NCI-H226 (cell line): ENCODE data around the gene HACL1.

Experiments
- DNase-seq: peaks from one replicate; pipeline ENCODE4 v3.0.0-alpha.2; 2015

HACL1 gene

DNA sequence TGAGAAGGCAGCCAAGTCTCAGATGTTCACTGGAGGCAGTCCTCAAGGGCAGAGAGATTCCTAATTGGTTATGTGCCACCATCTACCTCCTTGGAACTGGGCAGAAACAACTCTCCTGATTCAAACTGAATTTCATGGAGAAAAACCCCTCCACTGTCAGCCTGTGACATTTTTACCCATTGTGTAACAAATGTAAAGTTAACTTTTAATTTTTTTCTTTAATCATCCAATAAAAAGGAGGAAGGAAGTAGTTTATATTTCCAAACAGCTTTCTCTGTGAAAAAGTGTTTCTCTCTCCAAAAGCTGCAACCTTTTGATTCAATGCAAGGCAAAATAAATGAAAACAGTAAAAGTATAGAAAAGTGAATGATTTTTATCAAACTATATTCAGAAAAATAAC, 79.4 kb downstream of the HACL1 start:
- DNase-seq: no peak

DNA sequence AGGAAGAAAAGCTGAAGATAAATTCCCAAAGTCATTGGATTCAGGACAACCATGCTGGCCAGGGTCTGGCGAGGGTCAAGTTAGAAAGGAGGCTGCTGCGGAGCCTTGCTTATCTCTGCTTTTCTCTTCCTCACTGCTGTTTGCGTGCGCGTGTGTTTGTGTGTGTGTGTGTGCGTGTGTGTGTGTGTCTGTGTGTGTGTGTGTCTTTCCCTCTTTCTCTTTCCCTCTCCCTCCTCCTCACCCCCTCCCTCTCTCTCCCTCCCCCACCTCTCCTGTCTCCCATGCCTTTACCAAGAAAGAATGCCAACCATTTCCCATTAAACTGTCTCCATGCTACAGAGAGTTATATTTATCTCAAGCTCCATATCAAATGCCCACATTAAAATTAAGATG, 79.8 kb downstream of the HACL1 start, which contains the start of gene COLQ:
TSS of gene COLQ (minus strand) at position 134 of the 393 bp plus-strand sequence. CDS start at position 53, 81 bp downstream.
- no peak for DNase-seq

DNA sequence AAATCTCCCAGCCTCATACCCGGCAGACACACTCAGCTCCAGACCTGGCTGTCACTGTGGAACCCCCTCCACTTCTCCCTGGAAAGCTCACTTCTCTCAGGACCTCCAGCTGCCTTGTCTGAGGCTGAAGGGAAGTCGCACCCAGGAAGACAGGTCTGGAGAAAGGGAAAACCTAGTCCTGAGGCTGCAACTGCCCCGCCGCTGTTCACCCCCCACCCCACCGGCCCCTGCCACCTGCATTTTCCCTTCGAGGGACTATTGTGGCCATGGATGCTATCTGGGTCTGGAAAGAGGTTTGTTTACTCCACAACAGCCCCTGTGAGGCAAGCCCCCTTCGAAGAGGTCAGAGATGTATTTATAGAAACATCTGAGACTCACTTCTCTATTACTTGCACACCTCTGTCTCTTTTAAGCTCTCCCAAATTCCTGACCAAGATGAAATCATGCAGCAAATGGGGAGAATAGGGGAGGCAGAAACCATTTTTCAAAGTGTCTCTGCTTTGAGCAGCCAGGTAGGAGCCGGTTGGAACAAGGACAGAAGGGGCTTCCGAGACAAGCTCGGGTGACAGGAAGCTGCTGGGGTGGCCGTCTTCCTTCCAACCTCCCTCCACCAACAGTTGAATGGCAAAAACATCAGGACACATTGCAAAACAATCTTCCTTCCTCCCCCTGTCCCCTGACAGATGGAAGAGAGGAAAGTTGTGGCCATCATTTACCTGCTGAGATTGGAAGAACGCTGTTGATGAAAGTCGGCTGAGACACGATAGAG, 80.4 kb downstream of the HACL1 start:
- no peak for DNase-seq

DNA sequence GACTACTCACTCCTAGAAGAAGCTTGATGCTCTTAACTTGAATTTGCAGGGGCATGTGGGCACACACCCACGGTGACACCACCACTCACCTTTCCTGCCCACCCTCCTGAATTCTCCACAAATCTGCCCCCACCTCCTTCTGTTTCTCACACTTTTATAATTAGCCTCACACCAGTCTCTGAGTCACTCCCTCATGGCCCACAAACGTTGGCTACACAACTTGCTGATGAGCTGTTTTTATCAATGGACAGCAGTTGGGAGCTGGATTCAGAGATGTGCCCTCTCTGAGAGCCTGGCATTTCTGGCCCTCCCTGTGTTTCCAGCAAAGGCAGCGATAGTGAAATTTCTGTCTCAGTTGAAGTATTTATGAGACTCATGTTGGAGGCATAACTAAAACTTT, 81.2 kb downstream of the HACL1 start:
- no peak for DNase-seq

DNA sequence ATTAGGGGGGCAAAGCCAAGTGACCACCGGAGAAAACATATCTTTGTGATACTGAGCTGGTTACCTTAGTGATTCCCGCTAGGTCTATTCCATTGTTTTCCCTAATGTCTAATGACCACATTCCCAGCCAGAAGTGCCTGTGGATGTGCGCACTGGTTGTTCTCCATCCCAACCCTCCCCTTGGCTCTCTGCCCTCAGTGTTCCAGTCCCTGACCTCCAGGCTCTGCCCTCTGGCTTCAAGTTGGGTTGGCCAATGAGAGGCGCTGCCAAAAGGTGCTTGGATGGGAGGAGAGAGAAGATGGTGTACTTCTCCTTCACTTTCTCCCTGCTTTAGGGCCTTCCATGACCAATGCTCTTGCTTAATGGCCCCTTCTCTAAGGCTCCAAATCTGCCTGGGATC, 82.3 kb downstream of the HACL1 start:
- DNase-seq: no peak

DNA sequence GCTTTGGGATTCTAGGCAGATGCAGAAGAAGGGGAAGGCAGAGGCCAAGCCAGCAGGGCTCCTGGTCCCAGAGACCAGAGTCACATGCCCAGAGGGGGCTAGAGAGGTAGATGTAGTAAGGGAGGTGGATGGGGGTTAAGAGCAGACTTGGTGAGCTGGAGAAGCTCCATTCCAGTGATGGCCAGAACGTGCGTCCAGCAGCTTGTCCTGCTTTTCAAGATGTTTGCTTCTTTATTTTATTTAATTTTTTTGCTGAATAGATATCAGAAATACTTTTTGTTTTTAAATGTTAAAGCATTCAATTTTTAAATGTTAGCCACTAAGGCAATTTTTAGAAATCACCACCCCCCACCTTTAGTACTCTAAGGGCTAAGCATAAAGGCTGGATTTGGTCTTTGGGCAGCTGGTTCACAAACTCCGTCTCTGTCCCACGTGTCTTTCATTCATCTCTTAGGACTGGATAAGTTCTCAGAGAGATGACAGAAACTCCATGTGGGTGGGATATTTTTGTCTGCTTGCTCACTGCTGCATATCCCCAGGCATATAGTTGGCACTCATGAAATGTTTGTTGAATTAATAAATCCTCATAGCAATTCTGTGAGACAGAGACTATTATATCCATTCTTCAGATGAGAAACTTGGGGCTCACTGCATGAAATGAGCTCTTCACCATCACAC, 86.6 kb downstream of the HACL1 start:
- no peak for DNase-seq

DNA sequence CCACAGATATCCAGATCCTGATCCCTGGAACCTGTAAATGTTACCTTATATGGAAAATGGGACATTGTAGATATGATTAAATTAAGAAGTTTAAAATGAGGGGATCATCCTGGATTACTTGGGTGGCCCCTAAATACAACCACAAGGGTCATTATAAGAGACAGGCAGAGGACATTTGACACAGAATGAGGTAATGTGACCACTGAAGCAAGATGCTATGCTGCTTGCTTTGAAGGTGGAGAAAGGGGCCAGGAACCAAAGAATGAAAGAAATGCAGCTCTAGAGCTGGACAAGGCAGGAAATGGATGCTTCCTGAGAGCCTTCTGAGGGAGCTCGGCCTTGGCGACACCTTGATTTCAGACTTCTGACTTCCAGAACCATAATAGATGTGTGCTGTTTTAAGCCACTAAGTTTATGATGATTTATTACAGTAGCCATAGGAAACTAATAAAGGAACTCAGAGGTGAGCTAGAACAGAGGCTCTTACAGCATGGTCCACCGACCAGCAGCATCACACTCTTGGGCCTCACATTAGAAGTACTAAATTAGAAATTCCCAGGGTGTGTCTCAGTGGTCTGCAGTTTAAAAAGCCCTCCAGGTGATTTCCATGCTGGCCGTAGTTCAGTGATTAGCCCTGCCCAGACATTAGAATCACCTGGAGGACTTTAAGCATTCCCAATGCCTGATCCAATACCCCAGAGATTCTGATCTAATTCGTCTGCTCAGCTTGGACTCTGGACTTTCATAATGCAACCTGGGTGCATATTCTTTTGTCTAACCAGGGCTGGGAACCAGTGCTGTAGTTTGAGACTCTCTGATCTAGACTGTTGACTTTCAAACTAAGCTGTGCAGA, 87.3 kb downstream of the HACL1 start:
- no peak for DNase-seq

DNA sequence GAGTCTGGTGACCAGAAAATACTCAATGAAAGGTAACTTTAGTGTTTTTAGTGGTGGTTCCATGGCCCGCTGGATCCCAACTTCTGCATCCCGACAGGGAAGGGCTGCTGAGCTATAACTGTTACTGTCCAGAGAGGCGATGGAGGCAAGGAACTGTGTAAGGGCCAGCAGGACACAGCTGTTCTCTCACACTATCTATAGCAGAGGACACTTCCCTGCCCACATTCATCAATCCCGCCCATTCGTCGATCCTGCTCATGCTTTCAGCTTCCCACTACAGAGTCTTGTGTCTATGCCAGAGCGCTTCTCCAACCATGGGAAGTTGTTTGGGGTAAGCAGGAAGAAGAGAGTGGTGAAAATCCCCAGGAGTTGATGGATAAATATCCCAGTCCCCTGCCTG, 88.3 kb downstream of the HACL1 start:
- DNase-seq: no peak

DNA sequence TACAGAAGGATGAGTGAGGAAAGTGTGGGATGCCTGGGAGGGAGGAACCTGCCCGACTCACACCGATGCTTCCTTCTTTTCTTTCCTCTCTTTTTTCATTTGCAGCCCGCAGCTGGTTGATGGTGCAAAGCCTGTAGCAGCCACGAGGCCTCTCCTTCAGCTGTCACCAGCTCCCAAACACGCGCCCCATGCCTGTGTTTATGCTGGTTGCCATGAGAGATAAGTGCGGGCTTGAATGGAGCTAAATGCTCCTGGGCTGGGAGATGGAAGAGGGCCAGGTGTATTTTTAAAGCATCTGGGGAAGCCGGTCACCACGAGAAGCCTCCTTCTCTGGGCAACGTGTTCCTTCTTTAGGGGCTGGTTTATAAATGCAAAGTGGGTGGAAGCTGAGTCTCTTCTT, 89.2 kb downstream of the HACL1 start:
- DNase-seq: no peak

DNA sequence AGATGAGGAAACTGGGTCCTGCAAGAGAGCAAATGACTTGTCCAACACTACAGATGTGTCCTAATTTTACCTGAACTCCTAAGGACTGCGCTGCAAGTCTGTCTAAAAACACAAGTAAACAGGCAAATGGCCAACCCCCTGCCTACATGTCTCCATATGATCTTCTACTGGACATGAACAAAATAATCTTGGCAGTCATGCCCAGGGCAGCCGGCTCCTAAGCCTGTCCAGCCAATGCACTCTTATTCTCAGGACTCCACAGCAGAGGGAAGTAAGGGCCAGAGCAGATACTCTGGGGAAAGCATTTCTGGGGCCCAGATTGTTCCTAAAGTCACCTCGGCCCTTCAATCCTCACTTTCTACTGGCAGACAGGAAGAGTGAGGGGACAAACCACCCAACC, 90.2 kb downstream of the HACL1 start:
- DNase-seq: no peak
